IPS-18a (cell line): ENCODE measurements around the gene TNS1.

Experiments used
- H3K27ac ChIP-seq: one replicate; pipeline ENCODE4 v1.5.1; 2013; ENCODE audit warnings: low read length
- H3K27me3 ChIP-seq: one replicate; pipeline ENCODE4 v1.6.1; 2013; ENCODE audit warnings: mild to moderate bottlenecking, low read length; ENCODE audit not compliant: control insufficient read depth, insufficient read depth
- H3K36me3 ChIP-seq: one replicate; pipeline ENCODE4 v1.6.1; 2013; ENCODE audit warnings: low read depth, low read length; ENCODE audit not compliant: control insufficient read depth
- H3K4me1 ChIP-seq: one replicate; pipeline ENCODE4 v1.6.1; 2013; ENCODE audit warnings: low read depth, low read length; ENCODE audit not compliant: control insufficient read depth
- H3K4me3 ChIP-seq: one replicate; pipeline ENCODE4 v1.5.1; 2013; ENCODE audit warnings: low read length
- H3K9ac ChIP-seq: one replicate; pipeline ENCODE4 v1.6.1; 2013; ENCODE audit warnings: mild to moderate bottlenecking, low read length, moderate library complexity
- H3K9me3 ChIP-seq: one replicate; pipeline ENCODE4 v1.6.1; 2013; ENCODE audit warnings: low read depth, low read length; ENCODE audit not compliant: control insufficient read depth

Gene TNS1

DNA sequence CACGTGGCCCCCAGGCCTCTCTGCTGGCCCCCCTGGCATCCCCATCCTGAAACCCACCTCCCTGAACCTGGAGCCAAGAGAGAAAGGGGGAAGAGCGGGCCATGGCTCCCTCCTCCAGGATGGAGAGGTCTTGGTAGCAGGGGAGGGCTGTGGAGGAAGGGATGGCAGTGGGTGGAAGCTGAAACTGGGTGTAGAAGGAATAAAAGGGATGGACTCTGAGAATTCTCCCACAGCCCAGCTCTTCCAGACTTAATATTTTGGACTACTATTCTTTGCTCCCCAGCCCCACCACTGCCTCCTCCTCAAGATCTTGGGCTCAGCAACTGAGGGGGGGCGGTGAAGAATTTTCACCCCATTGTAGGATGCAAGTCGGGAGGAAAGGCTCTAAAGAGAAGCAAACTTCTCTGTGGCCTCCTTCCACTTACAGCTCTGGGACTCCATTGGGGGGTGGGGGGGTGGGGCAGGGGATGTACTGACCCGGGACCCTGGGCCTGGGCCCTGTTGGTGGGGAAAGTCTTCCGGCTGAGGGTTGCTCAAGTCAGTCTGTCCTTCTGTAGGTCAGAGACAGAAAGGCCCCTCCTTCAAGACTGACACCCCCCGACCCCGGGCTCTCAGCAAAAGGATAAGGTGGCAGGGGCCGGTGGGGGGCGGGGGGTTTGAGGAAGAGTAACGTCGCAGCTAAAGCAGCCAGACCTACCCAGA lies 501 bp downstream of the TNS1 start:
- no peaks in the 10 kb centered on the region for H3K9me3 ChIP-seq
- no peak overlapping the region for H3K4me3 ChIP-seq
- H3K27me3 ChIP-seq = no peaks in the 10 kb centered on the region
- H3K36me3 ChIP-seq = no peaks in the 10 kb centered on the region
- no peak overlapping the region for H3K9ac ChIP-seq
- peaks cover 7% of the 10 kb centered on the region for H3K4me1 ChIP-seq
- no peak overlapping the region for H3K27ac ChIP-seq

DNA sequence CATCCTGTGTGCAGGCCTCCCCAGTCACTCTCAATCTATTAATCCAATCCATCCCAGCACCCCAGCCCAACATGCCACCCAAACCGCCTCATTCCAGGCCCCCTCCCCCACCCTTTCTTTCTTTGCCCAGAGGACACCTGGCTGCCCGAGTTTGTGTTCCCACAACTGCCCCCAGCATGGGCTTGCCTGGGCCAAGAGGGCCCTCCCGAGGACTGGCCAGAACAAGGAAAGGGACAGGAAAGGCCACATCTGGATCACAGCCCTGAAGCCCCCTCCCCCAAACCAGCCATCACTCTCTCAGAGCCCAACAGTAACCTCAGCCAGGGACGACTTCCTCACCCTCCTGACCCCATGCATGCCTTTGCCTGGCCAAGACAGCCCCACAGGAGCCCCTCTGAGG lies 1.2 kb downstream of the TNS1 start:
- Histone ChIP-seq H3K27me3 (no peaks in the 10 kb centered on the region), H3K36me3 (no peaks in the 10 kb centered on the region), H3K9me3 (no peaks in the 10 kb centered on the region), H3K4me1 (peaks cover 7% of the 10 kb centered on the region), H3K27ac (no peak overlapping the region), H3K4me3 (no peak overlapping the region), H3K9ac (no peak overlapping the region)

GRCh38 chr2:218000136-218000535 lies 2.7 kb downstream of the TNS1 start:
- peaks cover 7% of the 10 kb centered on the region for H3K4me1 ChIP-seq

GRCh38 chr2:217999595-217999959 lies 3.2 kb downstream of the TNS1 start:
- Histone ChIP-seq H3K4me3 (no peak overlapping the region), H3K4me1 (peaks cover 7% of the 10 kb centered on the region), H3K27ac (no peak overlapping the region), H3K27me3 (no peaks in the 10 kb centered on the region), H3K9me3 (no peaks in the 10 kb centered on the region), H3K36me3 (no peaks in the 10 kb centered on the region), H3K9ac (no peak overlapping the region)

More at GRCh38 chr2:218000136-218000535, 2.7 kb downstream of the TNS1 start:
- H3K27me3 ChIP-seq = no peaks in the 10 kb centered on the region
- no peaks in the 10 kb centered on the region for H3K36me3 ChIP-seq
- H3K9me3 ChIP-seq = no peaks in the 10 kb centered on the region
- no peak overlapping the region for H3K4me3 ChIP-seq
- no peak overlapping the region for H3K9ac ChIP-seq
- H3K27ac ChIP-seq = no peak overlapping the region

- Histone ChIP-seq H3K27ac (no peak overlapping the region), H3K36me3 (no peaks in the 10 kb centered on the region), H3K4me1 (peaks cover 7% of the 10 kb centered on the region), H3K27me3 (no peaks in the 10 kb centered on the region), H3K9ac (no peak overlapping the region), H3K9me3 (no peaks in the 10 kb centered on the region), H3K4me3 (no peak overlapping the region)
Measured at GRCh38 chr2:217998926-217999594, 3.7 kb downstream of the TNS1 start.

DNA sequence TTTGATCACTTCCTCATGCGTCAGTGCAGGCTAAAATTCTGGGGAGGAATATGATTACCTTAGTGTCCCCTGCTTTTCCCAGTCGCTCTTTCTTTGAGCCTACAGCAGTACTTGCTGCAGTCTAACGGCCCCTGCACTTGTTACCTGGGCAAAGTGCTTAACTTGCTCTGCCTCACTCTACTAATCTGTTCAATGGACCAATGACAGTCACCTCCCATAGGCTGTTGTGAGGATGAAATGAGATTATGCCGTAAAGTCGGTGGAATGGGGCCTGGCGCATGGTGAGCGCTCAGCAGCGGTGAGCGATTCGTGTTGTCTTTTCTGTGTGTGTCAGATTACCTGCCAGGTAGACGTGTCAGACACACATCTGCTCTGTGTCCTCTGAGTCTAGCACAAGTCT lies 5.3 kb downstream of the TNS1 start:
- H3K9me3 ChIP-seq = no peaks in the 10 kb centered on the region
- no peak overlapping the region for H3K27ac ChIP-seq
- H3K9ac ChIP-seq = no peak overlapping the region
- H3K27me3 ChIP-seq = no peaks in the 10 kb centered on the region
- peaks cover 7% of the 10 kb centered on the region for H3K4me1 ChIP-seq
- no peak overlapping the region for H3K4me3 ChIP-seq
- H3K36me3 ChIP-seq = no peaks in the 10 kb centered on the region

- no peak overlapping the region for H3K9ac ChIP-seq
- no peaks in the 10 kb centered on the region for H3K9me3 ChIP-seq
- H3K27ac ChIP-seq = no peak overlapping the region
- no peaks in the 10 kb centered on the region for H3K36me3 ChIP-seq
- no peaks in the 10 kb centered on the region for H3K4me1 ChIP-seq
- H3K27me3 ChIP-seq = no peaks in the 10 kb centered on the region
- no peak overlapping the region for H3K4me3 ChIP-seq
Measured at GRCh38 chr2:217996361-217996760, 6.4 kb downstream of the TNS1 start.

DNA sequence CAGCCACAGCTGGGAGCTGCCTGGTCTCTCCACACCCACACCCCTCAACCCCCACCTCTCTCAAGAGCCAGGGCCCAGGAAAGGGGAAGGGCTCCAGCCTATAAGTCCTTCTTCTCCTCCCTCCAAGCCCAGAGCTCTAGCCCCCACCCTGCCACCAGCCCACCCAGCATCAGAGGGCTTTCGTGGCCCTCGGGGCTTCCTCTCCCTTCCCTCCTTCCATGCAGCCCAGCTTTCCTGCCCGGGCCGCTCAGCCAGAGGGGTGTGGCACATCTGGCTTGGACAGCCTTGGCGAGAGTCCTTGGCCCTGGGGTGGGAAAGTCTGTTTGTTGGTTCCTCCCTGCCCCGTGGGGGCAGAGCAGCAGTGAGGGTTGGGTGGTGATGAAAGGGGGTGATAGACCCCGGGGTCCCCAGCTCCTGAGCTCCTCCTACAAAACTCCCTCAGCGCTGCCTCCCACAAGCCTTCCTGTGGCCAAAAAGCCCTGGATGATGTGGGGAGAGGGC lies 7.0 kb downstream of the TNS1 start:
- Histone ChIP-seq H3K27me3 (no peaks in the 10 kb centered on the region), H3K9ac (no peak overlapping the region), H3K27ac (no peak overlapping the region), H3K36me3 (no peaks in the 10 kb centered on the region), H3K4me3 (no peak overlapping the region), H3K9me3 (no peaks in the 10 kb centered on the region), H3K4me1 (no peaks in the 10 kb centered on the region)

- H3K27me3 ChIP-seq = no peaks in the 10 kb centered on the region
- no peak overlapping the region for H3K9ac ChIP-seq
- H3K27ac ChIP-seq = no peak overlapping the region
- no peaks in the 10 kb centered on the region for H3K4me1 ChIP-seq
- H3K9me3 ChIP-seq = no peaks in the 10 kb centered on the region
- no peaks in the 10 kb centered on the region for H3K36me3 ChIP-seq
- H3K4me3 ChIP-seq = no peak overlapping the region
Measured at GRCh38 chr2:217994776-217995274, 8.0 kb downstream of the TNS1 start.

- Histone ChIP-seq H3K36me3 (no peaks in the 10 kb centered on the region), H3K27ac (no peak overlapping the region), H3K27me3 (no peaks in the 10 kb centered on the region), H3K9me3 (no peaks in the 10 kb centered on the region), H3K4me3 (no peak overlapping the region), H3K4me1 (no peaks in the 10 kb centered on the region), H3K9ac (no peak overlapping the region)
Measured at GRCh38 chr2:217993817-217994463, 8.9 kb downstream of the TNS1 start.

DNA sequence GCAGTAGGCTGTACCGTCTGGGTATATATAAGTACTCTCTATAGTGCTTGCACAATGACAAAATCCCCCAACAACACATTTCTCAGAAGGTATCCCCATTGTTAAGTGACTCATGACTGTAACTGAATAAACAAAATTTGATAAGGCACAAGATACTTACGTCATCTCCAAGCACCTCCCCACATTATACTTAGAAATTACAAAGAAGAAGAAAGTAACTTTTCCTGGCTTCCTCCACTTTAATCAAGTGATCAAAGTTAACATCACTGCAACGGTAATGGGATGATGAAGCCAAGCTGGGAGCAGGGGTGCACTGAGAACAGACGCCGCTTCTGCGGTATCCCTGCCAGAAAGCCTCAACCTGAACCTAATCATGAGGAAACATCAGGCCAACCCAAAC lies 9.7 kb downstream of the TNS1 start:
- Histone ChIP-seq H3K9me3 (no peaks in the 10 kb centered on the region), H3K4me1 (peaks cover 6% of the 10 kb centered on the region), H3K9ac (no peak overlapping the region), H3K4me3 (no peak overlapping the region), H3K27ac (no peak overlapping the region), H3K36me3 (no peaks in the 10 kb centered on the region), H3K27me3 (no peaks in the 10 kb centered on the region)
